ENCODE measurements around the gene CERK. TPM values are rescaled to one million over a fixed set of nuclear protein-coding genes. Genes with fewer than 3 reads are reported as not detected.
A peak's percentile ranks its signal among the peaks of the same experiment; 100 is the strongest.

The CERK gene
- polyA plus RNA-seq, 3 donors from 2014 or later: 31.1 to 59.4 (median 38.9) TPM

DNA sequence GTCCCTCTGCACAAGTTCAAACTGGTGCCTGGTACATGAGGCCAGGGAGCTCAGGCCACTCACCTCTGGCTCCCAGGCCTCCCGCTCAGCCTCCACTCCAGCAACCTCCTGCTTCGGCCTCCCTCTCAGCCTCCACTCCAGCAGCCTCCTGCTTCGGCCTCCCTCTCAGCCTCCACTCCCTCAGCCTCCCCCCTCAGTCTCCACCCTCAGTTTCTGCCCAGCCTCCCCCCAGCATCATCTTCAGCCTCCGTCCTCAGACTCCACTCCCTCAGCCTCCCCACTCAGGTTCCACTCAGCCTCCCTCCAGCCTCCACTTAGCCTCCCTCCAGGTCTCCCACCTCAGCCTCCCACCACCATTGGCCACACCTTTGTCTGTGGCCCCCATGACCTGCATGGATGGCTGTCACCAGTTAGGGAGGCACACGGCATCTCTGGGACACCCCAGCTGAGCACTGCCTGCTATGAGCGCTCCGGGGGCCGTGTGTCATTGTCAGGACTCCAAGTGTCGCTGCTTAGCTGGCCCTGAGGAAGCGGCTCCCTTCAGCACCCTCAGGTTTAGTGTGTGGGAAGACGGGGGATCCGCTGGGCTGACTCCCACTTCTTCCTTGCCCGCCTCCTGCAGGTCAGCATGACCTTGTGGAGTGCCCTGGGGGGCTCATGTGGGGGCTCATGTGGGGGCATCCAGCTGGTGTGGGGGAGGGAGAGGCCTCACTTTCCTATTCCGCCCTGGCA, 78.8 kb downstream of the CERK start:
- H3K27ac Mint-ChIP-seq: no peak overlapping the region
- H3K27me3 Mint-ChIP-seq (ENCODE audit: low read depth in 3 of 3): peaks cover 0 to 2% (median 0%) of the 10 kb centered on the region in 3 donors
- H3K4me3 Mint-ChIP-seq: no peak overlapping the region
- no peak for DNase-seq
- no peaks in the 10 kb centered on the region for H3K9me3 Mint-ChIP-seq
- H3K4me1 Mint-ChIP-seq: peaks cover 9 to 18% of the 10 kb centered on the region in 2 donors
- peaks cover 0 to 4% (median 4%) of the 10 kb centered on the region in 3 donors for H3K36me3 Mint-ChIP-seq

DNA sequence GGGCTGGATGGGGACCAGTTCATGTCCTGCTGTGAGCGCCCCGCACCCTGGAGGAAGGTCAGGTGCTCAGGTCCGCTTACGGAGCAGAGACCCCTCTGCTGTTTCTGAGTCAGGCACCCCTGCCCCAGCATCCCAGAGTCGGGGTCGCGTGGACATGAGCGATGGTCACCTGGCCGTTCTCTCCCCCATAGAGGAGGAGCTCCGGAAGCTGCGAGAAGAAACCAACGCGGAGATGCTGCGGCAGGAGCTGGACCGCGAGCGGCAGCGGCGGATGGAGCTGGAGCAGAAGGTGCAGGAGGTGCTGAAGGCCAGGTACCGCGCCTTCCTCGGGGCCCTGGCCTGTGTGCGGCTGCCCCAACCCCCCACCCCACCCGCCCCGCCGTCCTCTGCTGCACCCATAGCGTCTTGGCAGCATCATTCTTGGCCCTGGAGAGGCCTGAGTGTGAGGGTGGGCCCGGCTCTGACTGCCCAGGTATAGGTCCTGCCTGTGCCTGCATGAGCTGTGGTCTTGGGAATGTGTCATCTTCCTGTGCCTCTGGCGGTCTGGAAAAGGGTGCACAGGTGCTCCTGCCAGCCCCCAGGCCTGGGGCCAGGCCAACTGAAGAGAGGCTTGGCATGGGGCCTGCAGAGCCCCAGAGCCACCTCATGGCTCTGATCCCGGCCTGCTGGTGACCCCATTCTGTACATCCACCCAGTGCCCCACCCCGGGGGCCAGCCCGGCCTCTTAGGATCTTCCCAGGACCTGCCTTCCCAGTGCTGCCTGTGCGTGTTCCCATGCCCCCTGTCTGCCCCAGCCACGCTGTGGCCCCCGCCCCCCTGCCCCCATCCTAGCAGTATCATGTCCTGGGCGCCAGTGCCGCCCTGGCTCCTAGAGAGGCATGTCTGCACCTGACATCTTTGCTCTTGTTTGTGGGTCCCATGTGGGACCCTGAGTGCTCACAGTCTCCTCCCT, 79.8 kb downstream of the CERK start:
- Mint-ChIP-seq H3K27ac (peak overlapping the region in 1 of 6 donors; percentile 30), H3K9me3 (no peaks in the 10 kb centered on the region), H3K27me3 (ENCODE audit: low read depth in 3 of 3) (no peaks in the 10 kb centered on the region), H3K36me3 (peaks cover 0 to 4% (median 4%) of the 10 kb centered on the region in 3 donors), H3K4me1 (peaks cover 15 to 25% of the 10 kb centered on the region in 2 donors), H3K4me3 (no peak overlapping the region)
- no peak for DNase-seq

DNA sequence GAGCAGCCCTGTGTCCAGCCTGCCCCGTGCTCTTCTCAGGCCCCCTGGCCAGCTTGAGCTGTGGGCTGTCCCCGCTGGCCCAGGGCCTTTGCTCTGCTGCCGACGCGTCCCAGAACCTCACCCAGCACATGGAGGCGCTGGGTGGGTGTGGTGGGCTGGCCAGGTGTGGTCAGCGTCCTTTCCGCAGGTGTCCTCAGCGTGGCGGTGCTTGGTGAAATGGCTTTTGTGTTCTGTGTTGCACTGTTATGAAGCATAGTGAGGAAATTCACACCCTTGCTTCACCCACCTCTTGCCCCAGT, 80.4 kb downstream of the CERK start:
- H3K4me1 Mint-ChIP-seq: peaks cover 21 to 32% of the 10 kb centered on the region in 2 donors
- DNase-seq: no peak
- H3K36me3 Mint-ChIP-seq: peaks cover 0 to 4% (median 4%) of the 10 kb centered on the region in 3 donors
- peak overlapping the region in 1 of 6 donors; percentile 30 for H3K27ac Mint-ChIP-seq
- no peak overlapping the region for H3K4me3 Mint-ChIP-seq
- no peaks in the 10 kb centered on the region for H3K9me3 Mint-ChIP-seq
- H3K27me3 Mint-ChIP-seq (ENCODE audit: low read depth in 3 of 3): no peaks in the 10 kb centered on the region

DNA sequence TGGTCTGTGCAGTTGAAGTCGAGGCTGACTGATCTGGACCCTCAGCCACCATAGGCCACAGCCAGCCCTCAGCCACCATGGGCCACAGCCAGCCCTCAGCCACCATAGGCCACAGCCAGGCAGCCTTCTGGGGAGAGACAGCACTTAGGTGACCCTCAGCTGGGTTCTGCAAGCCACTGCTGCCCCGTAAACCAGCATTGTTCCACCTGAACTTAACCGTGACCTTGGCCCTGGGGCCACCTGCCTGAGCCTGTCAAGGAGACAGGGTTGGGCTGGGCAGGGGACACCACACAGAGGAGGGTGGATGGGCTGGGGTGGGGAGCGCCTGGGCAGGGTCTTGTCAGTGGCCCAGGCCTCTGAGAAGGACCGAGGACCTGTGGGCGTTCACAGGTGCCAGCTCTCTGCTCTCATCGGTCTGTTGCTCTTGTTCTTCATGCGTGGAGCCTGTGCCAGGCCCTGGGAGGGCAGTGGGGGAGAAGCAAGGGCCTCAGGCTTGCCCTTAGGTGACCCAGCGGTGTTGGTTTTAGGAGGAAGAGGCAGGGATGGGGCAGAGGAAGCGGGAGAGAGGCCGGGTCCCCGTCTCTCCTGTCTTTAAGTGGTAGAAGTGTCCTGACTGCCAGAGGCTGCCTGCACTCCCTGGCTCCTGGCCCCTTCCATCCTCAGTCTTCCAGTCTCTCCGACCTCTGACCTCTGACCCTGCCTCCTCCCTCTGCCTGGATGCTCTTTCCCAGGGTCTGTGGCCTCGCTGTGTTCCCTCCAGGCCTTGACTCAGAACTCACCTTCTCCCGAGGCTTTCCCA, 81.0 kb downstream of the CERK start:
- H3K4me3 Mint-ChIP-seq: no peak overlapping the region
- H3K36me3 Mint-ChIP-seq: peaks cover 0 to 4% (median 4%) of the 10 kb centered on the region in 3 donors
- no peak for DNase-seq
- H3K27me3 Mint-ChIP-seq (ENCODE audit: low read depth in 3 of 3): no peaks in the 10 kb centered on the region
- peak overlapping the region in 1 of 6 donors; percentile 40 for H3K27ac Mint-ChIP-seq
- H3K9me3 Mint-ChIP-seq: no peaks in the 10 kb centered on the region
- peaks cover 24 to 36% of the 10 kb centered on the region in 2 donors for H3K4me1 Mint-ChIP-seq

DNA sequence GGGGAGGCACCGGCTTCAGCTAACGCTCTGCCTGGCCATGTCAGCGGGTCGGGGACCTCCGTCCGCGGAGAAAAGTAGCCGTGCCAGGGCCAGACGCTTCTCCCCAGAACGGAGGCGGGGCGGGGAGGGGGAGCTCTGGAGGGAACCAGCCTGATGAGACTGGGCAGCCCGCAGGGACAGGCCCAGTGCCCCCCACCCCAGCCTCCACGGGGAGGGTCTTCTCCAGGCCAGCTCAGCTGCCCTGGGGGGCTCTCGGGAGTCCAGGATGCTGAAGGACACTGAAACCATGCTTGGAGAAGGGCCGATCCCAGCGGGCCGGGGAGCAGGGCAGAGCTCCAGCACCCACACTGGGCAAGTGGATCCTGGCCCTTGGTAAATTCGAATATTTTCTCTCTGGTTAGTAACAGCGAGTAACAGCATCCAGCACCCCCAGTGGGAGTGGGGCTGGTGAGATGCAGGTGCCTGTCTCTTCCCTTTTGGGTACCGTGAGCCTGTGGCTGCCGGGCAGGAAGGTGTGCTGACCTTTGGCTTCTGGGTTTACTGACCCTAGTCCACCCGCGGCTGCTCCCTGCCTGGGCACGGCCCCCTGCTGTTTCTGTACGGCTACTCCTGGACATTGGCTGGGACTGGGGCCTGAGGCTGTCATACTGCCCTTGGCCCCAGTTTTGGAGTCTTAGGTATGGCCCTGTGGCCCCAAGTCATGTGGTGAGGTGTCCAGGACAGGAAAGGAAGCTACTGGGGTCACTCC, 82.0 kb downstream of the CERK start:
- no peak for DNase-seq
- H3K27me3 Mint-ChIP-seq (ENCODE audit: low read depth in 3 of 3): no peaks in the 10 kb centered on the region
- no peak overlapping the region for H3K4me3 Mint-ChIP-seq
- peaks cover 0 to 3% (median 3%) of the 10 kb centered on the region in 3 donors for H3K36me3 Mint-ChIP-seq
- peaks cover 30 to 45% of the 10 kb centered on the region in 2 donors for H3K4me1 Mint-ChIP-seq
- no peaks in the 10 kb centered on the region for H3K9me3 Mint-ChIP-seq
- H3K27ac Mint-ChIP-seq: no peak overlapping the region

DNA sequence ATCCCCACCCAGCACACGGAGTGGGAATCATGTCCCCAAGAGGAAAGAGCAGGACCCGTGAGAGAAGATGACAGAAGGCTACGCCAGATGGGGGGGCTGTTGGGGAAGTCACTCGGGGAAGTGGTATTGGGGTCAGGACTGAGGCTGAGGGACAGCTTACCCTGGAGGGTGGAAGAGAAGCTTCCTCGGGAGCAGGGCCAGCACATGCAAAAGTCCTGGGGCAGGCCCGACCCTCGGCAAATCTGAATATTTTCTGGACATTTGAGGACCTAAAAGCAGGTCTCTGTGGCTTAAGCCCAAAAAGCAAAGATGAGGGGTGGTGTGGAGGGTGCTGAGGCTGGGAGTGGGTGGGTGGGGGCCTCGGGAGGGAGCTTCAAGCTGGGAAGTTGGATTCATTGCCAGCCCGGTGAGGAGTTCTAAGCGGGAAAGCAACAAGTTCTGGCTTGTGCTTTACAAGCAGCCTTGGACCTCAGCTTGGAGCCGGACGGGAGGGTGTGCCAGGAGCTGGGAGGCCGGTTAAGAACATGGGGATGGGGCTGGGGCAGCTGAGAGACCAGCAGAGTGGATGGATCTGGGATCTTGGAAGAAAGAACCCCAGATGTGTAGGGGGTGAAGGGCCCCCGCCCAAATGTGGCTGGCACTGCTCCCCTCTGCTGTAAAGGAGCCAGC, 83.0 kb downstream of the CERK start:
- peaks cover 34 to 44% of the 10 kb centered on the region in 2 donors for H3K4me1 Mint-ChIP-seq
- no peaks in the 10 kb centered on the region for H3K9me3 Mint-ChIP-seq
- peak overlapping the region in 1 of 5 donors; percentile 38 for H3K4me3 Mint-ChIP-seq
- no peaks in the 10 kb centered on the region for H3K36me3 Mint-ChIP-seq
- DNase-seq: no peak
- H3K27ac Mint-ChIP-seq: peak overlapping the region in 3 of 6 donors; percentile 40 to 60 (median 46)
- H3K27me3 Mint-ChIP-seq (ENCODE audit: low read depth in 3 of 3): no peaks in the 10 kb centered on the region

DNA sequence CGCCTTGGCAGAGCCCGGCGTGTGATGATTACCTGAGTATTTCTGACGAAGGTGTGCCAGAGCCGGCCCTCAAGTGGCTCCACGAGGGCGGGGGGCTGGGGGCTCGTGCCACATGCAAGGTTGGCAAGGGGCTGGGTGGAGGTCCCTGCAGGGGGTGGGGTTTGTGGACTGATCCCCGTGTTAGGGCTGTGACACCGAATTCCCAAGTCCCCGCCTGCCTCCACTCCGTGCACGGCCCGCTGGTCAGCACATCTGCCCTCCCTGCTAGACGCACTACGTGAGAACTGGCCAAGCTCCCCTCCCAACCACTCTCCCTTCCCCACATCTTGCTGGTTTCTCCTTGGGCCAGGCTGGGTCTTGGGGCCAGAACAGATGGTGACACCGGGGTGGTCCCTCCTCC, 83.6 kb downstream of the CERK start:
- H3K27me3 Mint-ChIP-seq (ENCODE audit: low read depth in 3 of 3): peaks cover 0 to 3% (median 0%) of the 10 kb centered on the region in 3 donors
- no peak overlapping the region for H3K4me3 Mint-ChIP-seq
- no peak for DNase-seq
- H3K4me1 Mint-ChIP-seq: peaks cover 37 to 48% of the 10 kb centered on the region in 2 donors
- peak overlapping the region in 1 of 6 donors; percentile 60 for H3K27ac Mint-ChIP-seq
- no peaks in the 10 kb centered on the region for H3K9me3 Mint-ChIP-seq
- no peaks in the 10 kb centered on the region for H3K36me3 Mint-ChIP-seq

DNA sequence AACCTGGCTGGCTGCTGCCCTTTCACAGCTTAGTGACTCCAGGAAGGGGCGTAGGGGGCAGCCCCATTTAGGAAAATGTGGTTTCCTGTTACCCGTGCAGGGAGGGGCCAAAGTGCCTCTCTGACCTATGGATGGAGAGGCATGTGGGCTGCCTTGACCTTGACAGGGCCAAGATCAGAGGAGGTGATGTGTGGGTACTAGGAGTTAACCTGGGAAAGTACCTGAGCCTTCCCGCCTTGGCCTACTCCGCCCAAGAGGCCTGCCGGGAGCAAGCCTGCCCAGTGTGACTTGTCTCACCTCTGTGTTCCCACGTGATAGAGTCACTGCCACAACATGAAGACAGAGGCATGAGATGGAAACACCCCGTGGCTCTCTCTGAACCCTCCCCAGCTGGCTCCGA, 84.5 kb downstream of the CERK start:
- peak; percentile 8 to 19 (median 17) for DNase-seq
- H3K27ac Mint-ChIP-seq: peak overlapping the region in 3 of 6 donors; percentile 36 to 57 (median 43)
- peak overlapping the region in 1 of 5 donors; percentile 21 for H3K4me3 Mint-ChIP-seq

DNA sequence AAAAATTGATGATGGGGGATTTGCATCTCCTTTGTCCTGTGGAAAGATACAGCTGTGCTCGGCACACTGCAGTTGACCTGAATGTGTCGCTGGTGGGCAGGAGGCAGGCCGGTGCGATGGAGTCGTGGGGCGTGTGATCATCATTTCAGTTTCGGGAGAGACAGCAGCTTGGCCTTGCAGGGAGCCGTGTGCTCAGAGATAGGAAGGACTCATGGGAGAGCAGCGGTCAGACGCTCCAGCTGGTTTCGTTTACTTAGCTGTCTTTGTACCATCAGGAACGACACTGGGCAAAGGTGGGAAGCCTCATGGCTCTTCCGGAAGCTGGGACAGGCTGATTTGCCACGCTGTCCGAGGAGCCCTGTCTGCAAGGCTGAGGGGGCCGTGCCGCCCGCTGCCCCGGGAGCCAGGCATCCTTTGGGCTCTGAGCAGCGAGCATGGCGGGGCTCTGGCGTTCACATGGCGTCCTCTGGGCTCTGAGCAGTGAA, 85.2 kb downstream of the CERK start:
- Mint-ChIP-seq H3K36me3 (no peaks in the 10 kb centered on the region), H3K9me3 (no peaks in the 10 kb centered on the region), H3K27ac (peak overlapping the region in 3 of 6 donors; percentile 77 to 78 (median 78)), H3K4me1 (peaks cover 40 to 59% of the 10 kb centered on the region in 2 donors), H3K27me3 (ENCODE audit: low read depth in 3 of 3) (peaks cover 0 to 3% (median 0%) of the 10 kb centered on the region in 3 donors), H3K4me3 (peak overlapping the region in 3 of 5 donors; percentile 10 to 50 (median 36))
- DNase-seq: no peak

More for the DNA sequence above, 84.5 kb downstream of the CERK start:
- peaks cover 38 to 55% of the 10 kb centered on the region in 2 donors for H3K4me1 Mint-ChIP-seq
- peaks cover 0 to 3% (median 0%) of the 10 kb centered on the region in 3 donors for H3K27me3 Mint-ChIP-seq (ENCODE audit: low read depth in 3 of 3)
- H3K9me3 Mint-ChIP-seq: no peaks in the 10 kb centered on the region
- H3K36me3 Mint-ChIP-seq: no peaks in the 10 kb centered on the region

DNA sequence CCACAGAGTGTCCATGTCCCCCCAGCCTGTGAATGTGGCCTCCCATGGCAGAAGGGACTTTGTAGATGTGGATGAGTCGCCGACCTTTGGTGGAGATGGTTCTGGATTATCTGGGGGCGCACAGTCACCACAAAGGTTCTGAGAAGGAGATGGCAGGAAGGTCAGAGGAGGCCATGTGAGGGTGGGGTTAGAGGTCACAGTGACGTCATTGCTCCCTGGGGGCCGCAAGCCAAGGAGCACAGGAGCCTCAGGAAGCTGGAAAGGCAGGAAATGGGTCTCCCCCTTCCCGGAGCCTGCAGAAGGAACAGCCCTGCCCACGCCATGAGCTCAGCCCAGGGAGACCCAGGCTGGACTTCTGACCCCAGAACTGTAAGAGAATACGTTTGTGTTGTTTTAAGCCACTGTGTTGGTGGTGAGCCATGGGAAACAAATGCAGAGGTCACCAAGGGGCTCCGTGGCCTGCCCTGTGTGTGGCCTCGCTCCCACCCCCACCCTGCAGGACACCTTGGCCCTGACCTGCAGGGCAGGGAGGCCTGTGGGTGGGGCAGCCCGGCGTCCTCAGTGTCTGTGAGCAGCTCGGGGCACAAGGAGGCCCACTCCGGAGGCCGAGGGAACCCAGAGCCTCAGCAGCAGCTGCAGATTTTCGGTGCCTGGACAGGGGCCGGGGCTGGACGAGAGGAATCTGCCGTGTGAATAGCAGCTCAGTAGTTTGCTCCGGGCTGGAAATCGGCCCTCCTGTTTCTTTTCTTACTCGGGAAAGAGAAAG, 85.8 kb downstream of the CERK start:
- no peaks in the 10 kb centered on the region for H3K36me3 Mint-ChIP-seq
- peak overlapping the region in 1 of 5 donors; percentile 25 for H3K4me3 Mint-ChIP-seq
- DNase-seq: no peak
- H3K9me3 Mint-ChIP-seq: no peaks in the 10 kb centered on the region
- peak overlapping the region in 4 of 6 donors; percentile 59 to 78 (median 76) for H3K27ac Mint-ChIP-seq
- peaks cover 40 to 59% of the 10 kb centered on the region in 2 donors for H3K4me1 Mint-ChIP-seq
- peaks cover 0 to 3% (median 0%) of the 10 kb centered on the region in 3 donors for H3K27me3 Mint-ChIP-seq (ENCODE audit: low read depth in 3 of 3)

DNA sequence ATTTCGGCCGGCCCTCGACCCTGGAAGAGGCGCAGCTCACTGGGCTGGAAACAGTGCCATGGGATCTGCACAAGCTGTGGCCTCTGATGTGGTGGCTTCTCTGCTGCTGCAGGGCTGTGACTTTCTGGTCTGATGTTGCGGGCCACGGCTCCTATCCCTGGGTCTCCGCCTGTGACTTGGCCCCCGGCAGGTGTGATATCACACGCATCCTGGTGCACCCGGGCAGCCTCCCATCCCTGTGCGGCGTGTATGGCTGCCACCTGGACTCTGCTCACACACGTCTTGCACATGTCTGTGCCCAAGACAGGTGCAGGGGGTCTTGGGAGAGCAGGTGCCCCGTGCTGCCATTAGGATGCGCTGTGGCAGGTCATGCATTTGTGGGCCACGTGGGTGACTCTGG, 86.7 kb downstream of the CERK start:
- Mint-ChIP-seq H3K27ac (peak overlapping the region in 2 of 6 donors; percentile 61 to 75), H3K9me3 (no peaks in the 10 kb centered on the region), H3K36me3 (no peaks in the 10 kb centered on the region), H3K4me1 (peaks cover 43 to 67% of the 10 kb centered on the region in 2 donors), H3K27me3 (ENCODE audit: low read depth in 3 of 3) (peaks cover 0 to 3% (median 0%) of the 10 kb centered on the region in 3 donors), H3K4me3 (no peak overlapping the region)
- no peak for DNase-seq
